H1 (cell line): Measurements from ENCODE around the gene OTOP1.

Experiments
- CHD1 ChIP-seq: IDR thresholded peaks from 2 replicates; pipeline ENCODE4 v1.6.1; 2012; ENCODE audit warnings: low read depth, low read length, improper control_type of control experiment
- JUN ChIP-seq: IDR thresholded peaks from 2 replicates; pipeline ENCODE4 v1.6.1; 2011; ENCODE audit warnings: low read depth, mild to moderate bottlenecking, improper control_type of control experiment, low read length
- ZNF274 ChIP-seq: IDR thresholded peaks from 2 replicates; pipeline ENCODE4 v1.7.0; 2012; ENCODE audit warnings: low read length, borderline replicate concordance; ENCODE audit errors: extremely low read depth
- TF ChIP-seq, protein P1 (sequence below): IDR thresholded peaks from 2 replicates; pipeline ENCODE4 v1.6.1; 2011; ENCODE audit warnings: low read length, improper control_type of control experiment

DNA sequence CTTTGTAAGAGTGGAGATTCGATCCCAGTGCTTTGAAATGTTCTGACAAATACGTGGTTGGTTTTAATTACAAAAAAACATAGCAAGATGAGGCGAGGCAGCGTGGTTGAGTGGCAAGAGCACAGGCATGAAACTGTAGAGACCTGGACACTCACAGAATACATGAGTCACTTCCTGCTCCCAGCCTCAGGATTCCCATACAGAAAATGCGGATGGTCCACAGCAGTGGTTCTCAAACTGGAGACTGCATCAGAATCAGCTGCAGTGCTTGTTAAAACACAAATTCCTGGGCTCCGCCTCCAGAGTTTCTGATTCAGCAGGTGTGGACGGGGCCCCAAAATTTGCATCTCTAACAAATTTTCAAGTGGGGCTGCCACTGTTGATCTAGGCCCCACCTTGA is 10.1 kb downstream of the OTOP1 start:
- TF ChIP-seq CHD1 (no peak), ZNF274 (no peak), JUN (no peak)
- TF ChIP-seq, protein P1, sequence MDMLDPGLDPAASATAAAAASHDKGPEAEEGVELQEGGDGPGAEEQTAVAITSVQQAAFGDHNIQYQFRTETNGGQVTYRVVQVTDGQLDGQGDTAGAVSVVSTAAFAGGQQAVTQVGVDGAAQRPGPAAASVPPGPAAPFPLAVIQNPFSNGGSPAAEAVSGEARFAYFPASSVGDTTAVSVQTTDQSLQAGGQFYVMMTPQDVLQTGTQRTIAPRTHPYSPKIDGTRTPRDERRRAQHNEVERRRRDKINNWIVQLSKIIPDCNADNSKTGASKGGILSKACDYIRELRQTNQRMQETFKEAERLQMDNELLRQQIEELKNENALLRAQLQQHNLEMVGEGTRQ, result no peak
